ENCODE data around the gene GUCY2D.
A peak's percentile ranks its signal among the peaks of the same experiment; 100 is the strongest.
"Not testable (repeated sequence)": the region's sequence is repeated elsewhere in the genome, so short reads cannot be mapped to it uniquely, and the experiment has no call there.

Gene GUCY2D

GRCh38 chr17:8056232-8056975, 54.0 kb downstream of the GUCY2D start:
- Histone ChIP-seq H3K4me3 (ENCODE audit: low read length) (no peak overlapping the region), H3K27ac (ENCODE audit: low read length) (no peak overlapping the region), H3K4me1 (ENCODE audit: control insufficient read depth, insufficient read depth, low read length) (no peaks in the 10 kb centered on the region; the same call in 1 of the 2 replicates), H3K27me3 (ENCODE audit: control insufficient read depth, insufficient read depth, low read length) (peaks cover 4% of the 10 kb centered on the region; the same call in 1 of the 2 replicates), H3K36me3 (ENCODE audit: control insufficient read depth, insufficient read depth, low read length) (no peaks in the 10 kb centered on the region), H3K9me3 (ENCODE audit: control insufficient read depth, insufficient read depth, low read length) (no peaks in the 10 kb centered on the region)
- WGBS (ENCODE audit: insufficient coverage, insufficient read length): no CpG with 5 or more reads among the region's 14 CpGs
- DNase-seq (ENCODE audit: low read depth, low spot score): no peak

GRCh38 chr17:8056976-8057625, 54.7 kb downstream of the GUCY2D start:
- Histone ChIP-seq H3K27ac (ENCODE audit: low read length) (no peak overlapping the region), H3K9me3 (ENCODE audit: control insufficient read depth, insufficient read depth, low read length) (no peaks in the 10 kb centered on the region), H3K4me1 (ENCODE audit: control insufficient read depth, insufficient read depth, low read length) (no peaks in the 10 kb centered on the region; the same call in 1 of the 2 replicates), H3K4me3 (ENCODE audit: low read length) (no peak overlapping the region), H3K27me3 (ENCODE audit: control insufficient read depth, insufficient read depth, low read length) (peaks cover 4% of the 10 kb centered on the region; the same call in 1 of the 2 replicates), H3K36me3 (ENCODE audit: control insufficient read depth, insufficient read depth, low read length) (no peaks in the 10 kb centered on the region)
- WGBS (ENCODE audit: insufficient coverage, insufficient read length): no CpG with 5 or more reads among the region's 17 CpGs
- no peak for DNase-seq (ENCODE audit: low read depth, low spot score)

GRCh38 chr17:8057691-8058114, 55.3 kb downstream of the GUCY2D start:
- Histone ChIP-seq H3K36me3 (ENCODE audit: control insufficient read depth, insufficient read depth, low read length) (no peaks in the 10 kb centered on the region), H3K4me3 (ENCODE audit: low read length) (no peak overlapping the region), H3K27ac (ENCODE audit: low read length) (no peak overlapping the region), H3K9me3 (ENCODE audit: control insufficient read depth, insufficient read depth, low read length) (no peaks in the 10 kb centered on the region), H3K4me1 (ENCODE audit: control insufficient read depth, insufficient read depth, low read length) (no peaks in the 10 kb centered on the region; the same call in 1 of the 2 replicates), H3K27me3 (ENCODE audit: control insufficient read depth, insufficient read depth, low read length) (peaks cover 4% of the 10 kb centered on the region; the same call in 1 of the 2 replicates)
- DNase-seq (ENCODE audit: low read depth, low spot score): peak; percentile 60
- no CpG with 5 or more reads among the region's 14 CpGs for WGBS (ENCODE audit: insufficient coverage, insufficient read length)

- DNase-seq (ENCODE audit: low read depth, low spot score): no peak
- no peaks in the 10 kb centered on the region for H3K9me3 ChIP-seq (ENCODE audit: control insufficient read depth, insufficient read depth, low read length)
- no peaks in the 10 kb centered on the region for H3K36me3 ChIP-seq (ENCODE audit: control insufficient read depth, insufficient read depth, low read length)
- H3K4me1 ChIP-seq (ENCODE audit: control insufficient read depth, insufficient read depth, low read length): no peaks in the 10 kb centered on the region; the same call in 1 of the 2 replicates
- no peak overlapping the region for H3K27ac ChIP-seq (ENCODE audit: low read length)
- H3K27me3 ChIP-seq (ENCODE audit: control insufficient read depth, insufficient read depth, low read length): peaks cover 8% of the 10 kb centered on the region; the same call in 1 of the 2 replicates
- no CpG with 5 or more reads among the region's 7 CpGs for WGBS (ENCODE audit: insufficient coverage, insufficient read length)
- H3K4me3 ChIP-seq (ENCODE audit: low read length): no peak overlapping the region
These were observed 56.7 kb downstream of the GUCY2D start for GRCh38 chr17:8059131-8059530.

GRCh38 chr17:8060274-8060673, 57.9 kb downstream of the GUCY2D start:
- H3K27me3 ChIP-seq (ENCODE audit: control insufficient read depth, insufficient read depth, low read length): peaks cover 8% of the 10 kb centered on the region; the same call in 1 of the 2 replicates
- H3K4me3 ChIP-seq (ENCODE audit: low read length): no peak overlapping the region
- no CpG with 5 or more reads among the region's 10 CpGs for WGBS (ENCODE audit: insufficient coverage, insufficient read length)
- H3K36me3 ChIP-seq (ENCODE audit: control insufficient read depth, insufficient read depth, low read length): no peaks in the 10 kb centered on the region
- no peaks in the 10 kb centered on the region for H3K9me3 ChIP-seq (ENCODE audit: control insufficient read depth, insufficient read depth, low read length)
- no peak overlapping the region for H3K27ac ChIP-seq (ENCODE audit: low read length)
- peak; percentile 66 for DNase-seq (ENCODE audit: low read depth, low spot score)
- H3K4me1 ChIP-seq (ENCODE audit: control insufficient read depth, insufficient read depth, low read length): peaks cover 6% of the 10 kb centered on the region

GRCh38 chr17:8061851-8062250, 59.4 kb downstream of the GUCY2D start:
- not testable (repeated sequence) for H3K4me3 ChIP-seq (ENCODE audit: low read length); H3K36me3 ChIP-seq (ENCODE audit: control insufficient read depth, insufficient read depth, low read length); H3K27me3 ChIP-seq (ENCODE audit: control insufficient read depth, insufficient read depth, low read length); H3K27ac ChIP-seq (ENCODE audit: low read length); DNase-seq (ENCODE audit: low read depth, low spot score); H3K4me1 ChIP-seq (ENCODE audit: control insufficient read depth, insufficient read depth, low read length); H3K9me3 ChIP-seq (ENCODE audit: control insufficient read depth, insufficient read depth, low read length)
- WGBS (ENCODE audit: insufficient coverage, insufficient read length): no CpG with 5 or more reads among the region's 8 CpGs

GRCh38 chr17:8062435-8062806, 60.0 kb downstream of the GUCY2D start:
- DNase-seq (ENCODE audit: low read depth, low spot score): no peak
- no peaks in the 10 kb centered on the region for H3K9me3 ChIP-seq (ENCODE audit: control insufficient read depth, insufficient read depth, low read length)
- peak overlapping the region; percentile 32; the same call in 1 of the 2 replicates for H3K4me3 ChIP-seq (ENCODE audit: low read length)
- H3K36me3 ChIP-seq (ENCODE audit: control insufficient read depth, insufficient read depth, low read length): no peaks in the 10 kb centered on the region
- peaks cover 4% of the 10 kb centered on the region; the same call in 1 of the 2 replicates for H3K27me3 ChIP-seq (ENCODE audit: control insufficient read depth, insufficient read depth, low read length)
- H3K27ac ChIP-seq (ENCODE audit: low read length): no peak overlapping the region
- peaks cover 8% of the 10 kb centered on the region for H3K4me1 ChIP-seq (ENCODE audit: control insufficient read depth, insufficient read depth, low read length)
- WGBS (ENCODE audit: insufficient coverage, insufficient read length): no CpG with 5 or more reads among the region's 8 CpGs

- no peak for DNase-seq (ENCODE audit: low read depth, low spot score)
- Histone ChIP-seq H3K9me3 (ENCODE audit: control insufficient read depth, insufficient read depth, low read length) (no peaks in the 10 kb centered on the region), H3K27me3 (ENCODE audit: control insufficient read depth, insufficient read depth, low read length) (peaks cover 4% of the 10 kb centered on the region; the same call in 1 of the 2 replicates), H3K4me1 (ENCODE audit: control insufficient read depth, insufficient read depth, low read length) (peaks cover 8% of the 10 kb centered on the region), H3K27ac (ENCODE audit: low read length) (no peak overlapping the region), H3K36me3 (ENCODE audit: control insufficient read depth, insufficient read depth, low read length) (no peaks in the 10 kb centered on the region), H3K4me3 (ENCODE audit: low read length) (peak overlapping the region; percentile 32; the same call in 1 of the 2 replicates)
- no CpG with 5 or more reads among the region's 15 CpGs for WGBS (ENCODE audit: insufficient coverage, insufficient read length)
These were observed 60.5 kb downstream of the GUCY2D start for GRCh38 chr17:8062807-8063483.

GRCh38 chr17:8063761-8064534, 61.5 kb downstream of the GUCY2D start:
- H3K27me3 ChIP-seq (ENCODE audit: control insufficient read depth, insufficient read depth, low read length): peaks cover 4% of the 10 kb centered on the region; the same call in 1 of the 2 replicates
- no peaks in the 10 kb centered on the region for H3K9me3 ChIP-seq (ENCODE audit: control insufficient read depth, insufficient read depth, low read length)
- H3K27ac ChIP-seq (ENCODE audit: low read length): no peak overlapping the region
- peak overlapping the region; percentile 32; the same call in 1 of the 2 replicates for H3K4me3 ChIP-seq (ENCODE audit: low read length)
- no CpG with 5 or more reads among the region's 28 CpGs for WGBS (ENCODE audit: insufficient coverage, insufficient read length)
- H3K4me1 ChIP-seq (ENCODE audit: control insufficient read depth, insufficient read depth, low read length): peaks cover 8% of the 10 kb centered on the region
- DNase-seq (ENCODE audit: low read depth, low spot score): no peak
- no peaks in the 10 kb centered on the region for H3K36me3 ChIP-seq (ENCODE audit: control insufficient read depth, insufficient read depth, low read length)

Measured in iPS DF 6.9 (cell line).